HuH-7.5 (cell line): ENCODE data around the gene ATP6V1E1.

ENCODE experiments used
- DNase-seq: peaks from one replicate; pipeline ENCODE4 v3.0.0; 2011; ENCODE audit warnings: low spot score

Gene ATP6V1E1

DNA sequence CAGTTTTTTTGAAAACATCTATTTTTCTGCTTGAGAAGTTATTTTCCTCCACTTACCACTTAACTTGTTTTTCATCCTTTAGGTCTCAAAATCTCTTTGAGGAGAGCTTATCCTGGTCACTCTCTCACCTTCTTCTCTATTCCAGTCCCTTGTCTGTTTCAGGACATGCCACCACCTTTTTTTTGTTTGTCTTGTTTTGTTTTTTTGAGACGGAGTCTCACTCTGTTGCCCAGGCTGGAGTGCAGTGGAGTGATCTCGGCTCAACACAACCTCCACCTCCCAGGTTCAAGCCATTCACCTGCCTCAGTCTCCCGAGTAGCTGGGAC lies 5.4 kb upstream of the ATP6V1E1 start:
- no peak for DNase-seq

DNA sequence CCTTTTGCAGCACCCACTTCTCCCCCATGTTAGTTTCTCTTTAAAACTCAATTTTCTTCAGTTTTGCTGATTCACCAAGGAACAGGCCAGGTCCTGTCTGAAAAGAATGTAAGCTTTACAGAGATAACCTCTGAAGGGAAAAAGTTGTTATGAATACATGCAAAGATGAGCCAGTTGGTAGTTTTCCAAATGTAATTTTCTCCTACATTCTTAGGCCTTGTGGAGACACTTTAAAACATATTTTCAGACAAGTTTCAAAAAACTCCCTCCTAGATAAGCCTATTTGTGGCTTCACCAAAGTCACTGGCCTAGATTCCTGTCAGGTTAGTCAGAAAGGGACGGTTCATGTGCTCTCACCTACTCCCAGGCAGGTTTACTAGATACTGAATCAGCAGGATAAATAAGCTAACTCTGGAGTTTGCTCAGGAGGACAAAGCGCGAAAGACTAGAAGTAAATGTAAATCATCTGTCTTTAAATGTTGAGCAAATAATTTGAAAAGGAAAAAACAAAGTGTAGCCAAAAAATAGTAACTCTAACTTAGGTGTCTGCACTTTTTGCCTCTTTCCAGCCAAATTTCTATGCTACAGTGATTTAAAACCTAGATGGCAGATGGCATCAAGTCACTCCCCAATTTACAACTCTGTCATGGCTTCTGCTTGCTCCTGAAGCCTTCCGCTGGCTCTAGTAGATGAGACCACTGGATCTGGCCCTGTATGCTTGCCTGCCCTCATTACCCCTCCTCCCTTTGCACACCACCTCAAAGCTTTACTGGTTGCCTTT lies 4.9 kb upstream of the ATP6V1E1 start:
- peak; percentile 27 for DNase-seq

DNA sequence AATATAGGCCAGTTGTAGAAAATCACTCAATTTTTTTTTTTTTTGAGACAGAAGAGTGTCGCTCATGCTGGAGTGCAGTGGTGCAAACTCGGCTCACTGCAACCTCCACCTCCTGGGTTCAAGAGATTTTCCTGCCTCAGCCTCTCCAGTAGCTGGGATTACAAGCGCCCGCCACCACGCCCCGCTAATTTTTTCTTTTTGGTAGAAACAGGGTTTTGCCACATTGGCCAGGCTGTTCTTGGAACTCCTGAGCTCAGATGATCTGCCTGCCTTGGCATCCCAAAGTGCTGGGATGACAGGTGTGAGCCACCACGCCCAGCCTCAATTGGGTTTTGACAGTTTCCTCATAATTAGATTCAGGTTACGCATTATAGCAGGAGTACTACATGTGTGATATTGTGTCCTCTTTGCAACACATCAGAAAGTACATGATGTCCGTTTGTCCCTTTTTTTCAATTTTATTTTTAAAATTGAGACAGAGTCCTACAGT lies 2.6 kb upstream of the ATP6V1E1 start:
- DNase-seq = no peak

DNA sequence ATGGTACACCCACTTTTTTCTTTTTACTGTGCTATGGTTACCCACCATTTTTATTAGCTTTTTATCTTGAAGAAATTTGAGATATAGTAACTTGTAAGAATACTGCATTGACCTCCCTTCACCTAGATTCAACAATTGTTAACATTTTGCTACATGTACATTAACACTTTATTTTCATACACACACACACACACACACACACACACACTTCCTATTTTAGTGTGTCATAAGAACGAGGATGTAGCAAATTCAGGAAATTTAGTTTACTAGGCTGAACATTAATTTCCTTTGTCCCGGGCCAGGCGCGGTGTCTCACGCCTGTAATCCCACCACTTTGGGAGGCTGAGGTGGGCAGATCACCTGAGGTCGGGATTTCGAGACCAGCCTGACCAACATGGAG lies 1.1 kb upstream of the ATP6V1E1 start:
- no peak for DNase-seq

DNA sequence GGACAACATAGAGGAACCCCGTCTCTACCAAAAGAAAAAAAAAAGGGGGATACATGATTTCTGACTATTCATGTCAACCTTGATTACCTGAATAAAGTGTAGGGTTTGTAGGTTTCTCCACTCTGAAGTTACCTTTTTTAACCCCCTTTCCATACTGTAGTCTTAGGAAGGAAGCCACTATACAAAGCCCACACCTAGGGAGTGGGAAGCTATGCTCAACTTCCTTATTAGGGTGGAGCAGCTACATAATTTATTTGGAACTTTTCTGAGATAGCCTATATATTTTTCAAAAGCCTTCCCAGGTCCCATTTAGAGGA lies 582 bp upstream of the ATP6V1E1 start:
- no peak for DNase-seq

DNA sequence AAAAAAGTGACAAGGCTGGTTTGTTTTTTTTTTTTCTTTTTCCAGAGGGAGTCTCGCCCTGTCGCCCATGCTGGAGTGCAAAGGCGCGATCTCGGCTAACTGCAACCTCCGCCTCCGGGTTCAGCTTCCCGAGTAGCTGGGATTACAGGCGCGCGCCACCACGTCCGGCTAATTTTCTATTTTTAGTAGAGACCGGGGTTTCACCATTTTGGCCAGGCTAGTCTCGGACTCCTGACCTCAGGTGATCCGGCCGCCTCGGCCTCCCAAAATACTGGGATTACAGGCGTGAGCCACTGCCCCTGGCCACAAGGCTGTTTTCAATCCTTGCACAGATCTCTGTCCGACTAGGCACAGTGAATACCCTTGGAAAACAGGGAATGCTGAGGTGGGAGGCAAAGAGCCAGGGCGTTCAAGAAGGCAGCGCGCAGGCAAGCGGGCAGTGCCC lies 566 bp downstream of the ATP6V1E1 start:
- no peak for DNase-seq

DNA sequence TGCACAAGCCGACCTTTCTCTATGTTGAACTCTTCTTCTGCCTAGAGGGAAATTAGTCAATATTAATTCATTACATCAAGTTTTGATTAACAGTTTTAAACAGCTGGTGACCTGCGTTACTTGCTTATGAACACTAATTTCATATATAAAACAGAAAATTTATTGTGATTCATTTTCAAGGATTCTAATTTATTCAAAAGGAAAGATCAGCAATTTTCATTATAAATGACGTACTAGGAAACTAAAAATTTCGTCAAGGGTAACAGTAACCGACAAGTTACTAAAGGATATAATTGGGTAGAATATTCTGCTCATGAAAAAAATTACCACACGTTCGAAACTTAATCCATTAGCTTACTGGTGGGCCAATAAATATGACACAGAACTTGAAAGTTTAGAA lies 15.3 kb downstream of the ATP6V1E1 start:
- DNase-seq = no peak

DNA sequence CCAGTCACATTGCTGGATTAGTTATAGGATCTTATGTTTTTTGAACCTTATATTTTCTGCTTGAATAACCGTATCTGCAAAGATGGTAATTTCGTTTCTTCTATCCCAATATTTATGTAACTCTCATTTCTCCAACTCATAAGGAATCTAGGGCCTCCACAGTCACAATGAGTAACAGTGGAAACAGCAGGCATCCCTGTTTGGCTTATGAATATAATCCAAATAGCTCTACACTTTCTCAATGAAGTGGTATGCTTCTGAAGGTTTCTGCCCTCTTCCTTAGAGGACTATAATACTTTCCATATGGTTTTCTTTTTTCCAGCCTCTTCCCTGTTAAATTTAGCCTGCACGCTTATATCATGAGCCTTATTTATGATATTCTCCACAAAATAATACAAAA lies 16.5 kb downstream of the ATP6V1E1 start:
- no peak for DNase-seq

DNA sequence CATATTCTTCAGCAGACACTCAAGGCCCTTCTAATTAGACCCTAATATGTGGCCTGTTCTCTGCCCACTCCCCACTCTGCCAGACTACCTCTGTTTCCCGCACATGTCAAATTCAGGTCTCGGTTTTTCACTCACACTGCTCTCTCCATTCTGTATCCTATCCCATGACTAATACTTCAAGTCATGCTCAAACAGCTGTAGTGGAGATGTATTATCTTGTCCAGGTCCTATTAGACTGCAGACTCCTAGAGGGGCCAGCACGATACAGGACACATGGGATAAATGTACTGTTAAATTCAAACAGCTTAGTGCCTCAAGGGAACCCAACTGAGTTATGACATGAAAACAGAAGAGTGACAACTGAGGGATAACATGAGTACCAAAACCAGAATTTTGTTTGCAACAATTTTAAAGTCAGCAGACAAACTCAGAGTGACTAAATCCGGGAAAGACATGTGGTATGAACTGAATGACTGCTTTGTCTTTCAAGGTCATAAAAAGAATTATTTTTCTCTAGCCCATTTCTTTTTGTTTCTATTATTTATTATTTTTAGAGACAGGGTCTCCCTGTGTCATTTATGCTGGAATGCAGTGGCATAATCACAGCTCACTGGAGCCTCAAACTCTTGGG lies 20.5 kb downstream of the ATP6V1E1 start:
- DNase-seq = no peak

DNA sequence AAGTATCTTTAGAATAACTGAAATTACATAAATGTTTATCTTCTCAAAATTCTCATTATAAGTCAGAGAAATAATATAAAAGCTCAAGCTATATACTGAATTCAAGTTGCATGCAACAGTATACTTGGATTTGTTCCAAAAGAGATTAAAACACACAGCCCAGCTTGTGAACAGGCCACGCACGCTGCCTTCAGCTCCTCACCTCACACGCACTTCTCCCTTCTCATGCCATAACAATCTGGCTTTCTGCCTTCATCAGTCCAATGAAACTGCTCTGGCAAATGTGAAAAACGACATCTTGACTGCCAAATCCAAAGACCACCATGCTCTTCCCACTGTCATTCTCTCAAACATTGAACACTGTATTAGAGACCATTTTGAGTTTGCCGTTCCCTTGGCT lies 22.1 kb downstream of the ATP6V1E1 start:
- DNase-seq = no peak

DNA sequence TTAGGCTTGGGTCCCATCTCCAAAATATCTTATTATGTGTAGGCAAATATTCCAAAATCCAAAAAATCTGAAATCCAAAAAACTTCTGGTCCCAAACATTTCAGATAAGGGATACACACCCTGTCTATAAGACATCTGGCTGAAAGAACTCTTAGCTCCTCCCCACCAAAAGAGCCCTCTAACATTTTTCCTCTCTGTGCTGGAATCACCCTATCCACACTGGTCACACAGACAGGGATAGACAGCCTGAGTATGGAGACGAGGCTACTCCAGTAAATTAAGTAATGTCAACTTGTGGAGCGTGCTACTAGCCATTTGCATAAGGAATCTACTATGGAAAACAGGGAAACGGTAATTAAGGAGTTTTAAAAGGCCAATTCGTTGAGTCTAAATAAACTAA lies 24.9 kb downstream of the ATP6V1E1 start:
- DNase-seq = no peak

DNA sequence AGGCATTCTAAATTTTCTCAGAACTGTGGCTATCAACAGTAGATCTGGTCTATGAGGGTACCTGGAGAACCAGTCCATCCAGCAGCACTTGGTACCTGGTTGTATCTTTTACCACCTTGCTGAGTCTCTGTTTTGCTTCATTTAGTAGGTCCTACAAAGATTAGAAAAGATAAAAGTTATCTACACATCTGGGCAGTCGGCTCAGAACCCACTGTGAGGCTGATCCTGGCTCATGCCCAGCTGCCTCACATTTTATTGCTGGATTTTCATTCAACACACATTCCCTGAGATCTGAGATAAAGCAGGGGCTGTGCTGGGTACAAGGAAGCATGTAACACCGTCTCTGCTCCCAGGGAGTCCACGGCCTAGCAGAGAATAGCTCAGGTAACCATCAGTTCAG lies 27.5 kb downstream of the ATP6V1E1 start:
- DNase-seq = no peak

DNA sequence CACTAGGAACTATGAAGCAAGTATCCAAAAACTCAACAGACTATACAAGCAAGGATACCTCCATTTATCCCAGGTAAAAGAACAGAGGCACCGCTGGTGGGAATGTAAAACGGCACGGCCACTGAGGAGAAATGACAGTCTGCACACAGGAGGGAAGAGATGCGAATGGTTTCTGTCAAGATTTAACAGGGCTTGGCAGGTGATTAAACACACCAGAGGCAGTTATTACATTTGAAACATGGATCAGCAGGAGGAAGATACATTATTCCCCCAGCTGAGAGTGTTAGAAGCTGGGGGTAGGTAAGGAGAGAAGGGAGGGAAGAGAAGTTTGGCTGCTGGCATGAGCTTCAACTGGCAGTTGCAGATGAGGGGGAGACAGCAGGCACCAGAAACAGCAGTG lies 30.2 kb downstream of the ATP6V1E1 start:
- DNase-seq = no peak

DNA sequence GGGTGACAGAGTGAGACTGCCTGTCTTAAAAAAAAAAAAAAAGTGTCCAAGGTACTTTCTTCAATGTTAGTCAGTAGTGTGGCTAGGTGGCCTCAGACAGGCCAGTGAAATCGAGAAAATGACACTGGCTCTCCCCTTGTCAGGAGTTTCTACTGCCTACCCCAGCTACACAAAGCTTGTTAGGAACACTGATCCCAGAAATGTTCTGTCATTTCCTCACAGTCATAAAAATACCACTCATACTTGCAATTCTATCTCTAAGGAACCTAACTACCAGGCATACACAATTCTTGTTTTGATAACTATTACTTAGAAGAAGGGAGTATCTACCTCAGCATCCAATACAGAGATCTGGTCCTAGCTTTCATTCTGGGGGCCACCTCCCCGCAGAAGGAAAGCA lies 31.3 kb downstream of the ATP6V1E1 start:
- DNase-seq = no peak

DNA sequence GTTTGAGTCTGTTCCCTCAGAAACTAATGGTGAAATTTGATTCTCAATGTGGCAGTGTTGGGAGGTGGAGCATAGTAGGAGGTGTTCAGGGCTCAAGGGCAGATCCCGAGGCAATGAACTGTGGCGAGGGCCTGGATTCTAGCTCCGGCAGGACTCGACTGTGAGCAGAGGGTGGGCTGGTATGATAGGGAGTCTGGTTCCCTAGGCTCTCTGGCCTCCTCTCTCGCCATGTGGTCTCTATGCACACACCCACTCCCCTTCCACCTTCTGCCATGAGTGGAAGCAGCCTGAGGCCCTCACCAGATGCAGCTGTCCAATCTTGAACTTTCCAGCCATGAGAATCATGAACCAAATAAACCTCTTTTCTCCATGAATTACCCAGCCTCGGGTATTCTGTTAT lies 32.3 kb downstream of the ATP6V1E1 start:
- DNase-seq = no peak

DNA sequence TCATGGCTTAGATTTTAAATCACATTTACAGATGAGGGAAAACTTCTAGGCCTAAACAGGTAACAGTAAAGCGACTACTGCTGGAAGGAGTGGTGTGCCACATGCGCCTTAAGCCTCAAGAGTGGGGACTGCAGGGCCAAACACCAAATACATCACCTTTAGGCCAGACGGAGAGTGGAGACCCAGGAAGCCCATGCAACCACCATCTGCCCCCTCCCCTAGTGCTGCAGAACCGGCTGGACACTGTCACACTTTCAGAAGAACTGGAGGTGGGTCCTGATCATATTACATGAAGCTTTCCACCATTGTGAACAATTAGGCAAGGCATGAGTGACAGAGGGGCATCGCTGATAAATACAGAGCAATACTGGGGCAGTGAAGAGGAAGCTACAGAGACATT lies 36.3 kb downstream of the ATP6V1E1 start:
- DNase-seq = no peak

DNA sequence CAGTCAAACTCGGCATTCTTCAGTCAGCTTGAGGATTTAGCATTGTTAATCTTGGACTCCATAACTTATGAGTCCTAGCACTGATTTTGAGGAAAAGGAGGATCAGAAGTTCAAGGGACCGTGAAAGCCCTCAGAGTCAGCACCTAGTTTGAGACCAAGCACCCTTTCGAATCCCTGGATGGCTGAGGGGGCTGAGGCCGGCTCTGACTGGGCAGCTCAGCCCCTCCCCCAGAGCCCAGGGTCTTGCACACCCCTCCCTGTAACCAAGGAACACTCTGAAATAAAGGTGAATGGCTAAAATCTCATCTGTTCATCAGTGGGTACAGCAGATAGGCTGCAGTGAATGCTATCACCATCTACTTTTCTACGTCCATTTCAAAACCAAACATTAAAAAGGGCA lies 38.0 kb downstream of the ATP6V1E1 start:
- DNase-seq = no peak

DNA sequence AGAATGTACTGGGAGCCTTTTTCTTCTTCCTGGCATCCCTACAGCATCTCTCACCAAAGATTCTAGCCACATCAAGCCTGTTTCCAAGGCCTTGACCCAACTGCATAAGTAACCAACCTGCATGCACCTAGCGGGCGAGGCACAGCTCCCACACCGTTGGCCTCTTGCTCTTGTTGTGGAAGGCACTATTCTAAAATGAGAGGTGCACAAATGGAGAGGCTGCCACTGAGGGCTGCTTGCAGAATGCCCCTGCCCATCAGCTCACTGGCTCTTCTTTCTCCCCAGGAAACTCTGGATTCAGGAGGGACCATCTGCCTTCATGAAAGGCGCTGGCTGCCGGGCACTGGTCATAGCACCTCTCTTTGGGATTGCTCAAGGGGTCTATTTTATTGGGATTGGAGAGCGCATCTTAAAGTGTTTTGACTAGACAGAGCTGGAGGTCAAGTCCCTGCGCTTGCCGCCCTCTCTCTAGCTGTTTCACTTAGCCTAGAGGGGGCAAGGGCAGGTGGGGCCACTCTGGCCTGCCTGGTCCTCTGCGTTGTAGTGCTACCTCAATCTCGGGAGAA lies 38.7 kb downstream of the ATP6V1E1 start:
- no peak for DNase-seq

DNA sequence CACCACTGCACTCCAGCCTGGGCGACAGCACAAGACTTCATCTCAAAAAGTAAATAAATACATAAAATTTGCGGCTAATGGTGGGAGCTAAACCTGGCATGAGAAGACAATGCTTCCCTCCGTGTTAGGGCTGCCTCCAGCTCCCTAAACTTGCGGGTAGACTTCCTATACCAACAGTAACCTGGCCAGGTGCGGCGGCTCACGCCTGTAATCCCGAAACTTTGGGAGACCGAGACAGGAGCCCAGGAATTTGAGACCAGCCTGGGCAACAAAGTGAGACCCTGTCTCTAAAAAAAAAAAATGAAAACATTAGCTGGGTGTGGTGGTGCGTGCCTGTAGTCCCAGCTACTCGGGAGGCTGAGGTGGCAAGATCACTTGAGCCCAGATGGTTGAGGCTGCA lies 39.9 kb downstream of the ATP6V1E1 start:
- no peak for DNase-seq

DNA sequence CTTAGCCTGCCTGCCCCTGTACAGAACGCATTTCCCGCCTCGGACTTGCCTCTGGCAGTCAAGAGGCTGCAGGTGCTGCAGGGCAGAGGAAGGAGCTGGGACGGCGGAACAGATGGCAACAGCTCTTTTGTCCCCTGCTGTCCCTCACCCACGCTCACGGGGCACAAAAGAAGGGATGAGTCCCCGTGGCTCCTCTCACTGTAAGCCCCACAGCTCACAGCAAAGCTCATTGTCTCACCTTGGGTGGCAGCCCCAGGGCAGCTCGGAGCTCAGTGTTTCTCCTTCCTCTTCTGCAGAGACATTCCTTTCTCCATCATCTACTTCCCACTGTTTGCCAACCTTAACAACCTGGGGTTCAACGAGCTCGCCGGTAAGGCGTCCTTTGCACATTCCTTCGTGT lies 40.9 kb downstream of the ATP6V1E1 start:
- DNase-seq = no peak

DNA sequence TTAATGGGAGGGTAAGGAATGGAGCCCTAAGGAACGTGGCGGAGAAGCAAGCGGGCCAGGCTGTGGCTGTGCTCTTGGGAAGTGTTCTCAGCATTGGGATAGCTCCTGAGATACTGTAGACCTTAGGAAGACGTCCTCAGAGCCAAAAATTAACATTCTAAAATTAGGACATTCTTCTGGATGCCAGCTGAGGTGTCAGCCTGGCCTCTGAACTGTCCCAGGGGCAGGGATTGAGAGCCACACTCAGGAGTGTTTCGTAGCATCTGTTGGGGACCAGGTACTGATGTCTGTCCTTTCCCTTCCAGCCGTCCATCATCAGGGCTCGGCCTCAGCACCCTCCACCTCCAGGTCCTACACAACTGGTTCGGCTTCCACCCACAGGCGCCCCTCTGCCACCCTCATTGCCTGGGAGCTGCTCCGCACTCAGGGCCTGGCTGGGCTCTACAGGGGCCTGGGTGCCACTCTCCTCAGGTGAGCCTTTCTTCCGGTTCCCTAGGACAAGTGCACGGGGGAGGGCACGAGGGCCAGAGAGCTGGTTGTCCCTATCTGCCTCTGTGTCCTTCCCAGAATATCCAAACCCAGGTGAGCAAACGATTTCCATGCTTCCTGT lies 41.6 kb downstream of the ATP6V1E1 start:
- no peak for DNase-seq

DNA sequence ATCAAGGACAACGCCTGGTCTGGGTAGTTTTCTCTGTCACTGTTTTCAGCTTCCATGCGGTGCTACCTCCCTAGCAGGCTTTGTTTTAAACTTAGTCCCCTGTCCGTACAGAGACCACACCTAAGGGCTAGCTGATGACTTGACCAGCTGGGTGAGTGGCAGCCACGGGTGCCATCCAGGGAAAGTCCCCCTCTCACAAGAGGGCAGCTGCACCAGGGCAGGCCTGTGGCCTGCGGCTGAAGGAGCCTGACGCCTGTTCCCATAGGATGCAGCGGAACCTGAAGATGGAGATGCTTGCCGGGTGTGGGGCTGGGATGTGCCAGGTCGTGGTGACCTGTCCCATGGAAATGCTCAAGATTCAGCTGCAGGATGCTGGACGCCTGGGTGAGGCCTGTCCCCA lies 45.4 kb downstream of the ATP6V1E1 start:
- no peak for DNase-seq

DNA sequence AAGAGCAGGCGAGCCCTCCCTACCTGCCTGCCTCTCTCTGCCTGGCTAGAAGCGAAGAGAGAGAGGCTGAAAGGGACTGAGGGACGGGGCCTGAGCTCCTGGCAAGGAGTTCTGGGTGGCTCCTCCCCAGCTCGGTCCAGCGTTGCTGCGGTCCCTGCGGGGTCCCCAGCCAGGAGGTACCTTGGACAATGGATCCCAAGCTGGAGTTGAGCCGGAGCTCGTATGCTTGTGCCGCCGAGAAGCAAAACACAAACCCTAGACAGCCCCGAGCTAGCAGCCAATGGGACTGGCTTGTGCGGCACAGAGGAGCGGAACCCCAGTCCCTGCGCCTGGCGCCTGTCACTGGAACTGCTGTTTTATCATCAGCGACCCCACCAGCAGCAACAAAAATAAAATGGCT lies 46.9 kb downstream of the ATP6V1E1 start:
- no peak for DNase-seq
